UCSD-AML1 (cell line): ENCODE data around the gene FMNL2.

Experiments used
- DNase-seq: peaks from one replicate; lab custom pipeline; 2025; ENCODE audit not compliant: unreplicated experiment; lab: John Stamatoyannopoulos, UW

The FMNL2 gene

DNA sequence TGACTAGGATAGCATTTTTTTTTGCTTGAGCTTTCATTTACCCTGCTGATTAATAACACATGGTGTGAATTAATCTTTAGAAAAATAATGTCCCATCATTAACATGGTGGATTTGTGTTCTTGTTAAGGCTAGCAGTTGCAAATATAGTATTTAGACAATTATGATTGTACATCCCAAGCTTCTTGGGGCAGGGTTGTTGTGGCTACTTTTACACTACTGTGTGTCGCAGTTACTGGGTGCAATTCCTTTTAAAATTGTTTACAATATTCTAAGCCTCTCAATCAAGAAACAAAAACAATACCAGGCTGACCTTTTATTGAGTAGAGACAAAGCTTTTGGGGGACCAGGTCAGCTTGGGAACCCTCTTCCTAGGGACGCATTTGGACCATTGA is 2.5 kb downstream of the FMNL2 start:
- DNase-seq: no peak

DNA sequence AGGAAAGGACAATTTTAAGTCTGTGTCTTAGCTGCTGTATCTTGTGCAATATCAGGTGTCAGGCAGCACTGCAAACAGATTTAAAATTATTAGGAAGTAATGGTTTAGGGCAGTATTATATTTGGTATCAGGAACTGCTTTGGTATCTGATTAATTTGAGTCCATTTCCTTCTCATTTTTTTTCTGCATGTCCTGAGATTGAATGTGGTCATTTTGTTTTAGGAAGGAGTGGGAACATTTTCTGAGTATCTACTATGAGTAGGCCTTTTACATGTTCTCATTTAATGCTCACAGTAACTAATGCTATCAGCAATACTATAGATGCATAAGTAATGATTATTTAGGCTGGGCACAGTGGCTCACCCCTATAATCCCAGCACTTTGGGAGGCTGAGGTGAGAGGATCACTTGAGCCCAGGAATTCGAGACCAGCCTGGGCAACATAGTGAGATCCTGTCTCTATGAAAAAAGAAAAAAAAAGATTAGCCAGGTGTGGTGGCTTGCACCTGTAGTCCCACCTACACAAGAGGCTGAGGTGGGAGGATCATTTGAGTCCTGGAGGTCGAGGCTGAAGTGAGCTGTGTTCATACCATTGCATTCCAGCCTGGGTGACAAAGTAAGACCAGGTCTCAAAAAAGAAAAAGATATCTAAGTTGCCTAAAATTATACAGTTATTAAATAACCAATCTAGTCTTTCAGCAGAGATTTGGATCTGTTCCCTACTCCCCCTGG is 4.7 kb downstream of the FMNL2 start:
- DNase-seq: no peak

DNA sequence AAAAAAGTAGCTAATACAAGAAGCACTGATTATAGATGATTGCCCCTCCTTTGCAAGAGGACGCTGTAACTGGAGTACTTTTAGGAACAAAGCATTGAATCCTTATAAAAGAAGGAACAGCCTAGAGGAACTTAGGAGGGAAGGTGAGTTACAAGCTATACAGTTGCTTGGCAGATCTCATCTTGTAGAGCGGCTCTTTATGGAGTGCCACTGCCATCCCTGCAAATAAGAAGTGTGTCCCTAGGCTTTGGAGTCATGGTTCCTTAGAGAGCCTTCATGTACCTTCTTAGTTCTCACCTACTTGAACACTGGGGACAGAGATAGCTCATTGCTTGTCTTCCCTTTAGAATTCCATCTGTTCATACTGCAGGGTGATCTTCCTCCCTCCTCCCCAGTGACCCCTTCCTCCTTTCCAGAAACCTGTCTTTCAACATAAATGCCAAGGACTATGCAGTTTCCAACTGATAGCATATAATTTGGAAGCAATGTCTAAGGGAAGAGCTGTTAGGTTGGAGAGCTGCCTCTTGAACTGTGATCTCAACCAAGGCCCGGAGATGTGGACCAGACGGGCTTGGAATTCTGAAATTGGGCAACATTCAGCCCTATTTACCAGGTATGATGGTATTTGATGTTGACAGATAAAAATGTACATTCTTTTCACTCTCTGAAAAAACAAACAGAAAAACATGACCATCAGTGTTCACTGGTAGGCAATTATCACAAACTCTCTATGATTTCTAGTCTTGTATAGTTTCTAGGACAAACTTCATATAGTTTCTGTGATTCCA is 7.5 kb downstream of the FMNL2 start:
- DNase-seq: no peak

DNA sequence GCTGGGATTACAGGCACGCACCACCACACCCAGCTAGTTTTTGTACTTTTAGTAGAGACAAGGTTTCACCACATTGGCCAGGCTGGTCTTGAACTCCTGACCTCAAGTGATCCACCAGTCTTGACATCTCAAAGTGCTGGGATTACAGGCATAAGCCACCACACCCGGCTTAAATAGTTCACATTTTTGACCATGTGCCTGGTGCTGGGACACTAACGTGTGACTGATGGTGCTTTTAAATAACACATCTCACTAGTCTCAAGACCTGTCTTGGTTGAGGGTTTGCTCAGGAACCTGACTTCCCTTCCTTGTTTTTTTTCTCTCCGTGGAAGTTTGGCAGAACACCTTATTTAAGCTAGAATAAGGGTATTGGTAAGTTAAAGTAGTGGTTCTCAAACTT is 8.5 kb downstream of the FMNL2 start:
- no peak for DNase-seq

DNA sequence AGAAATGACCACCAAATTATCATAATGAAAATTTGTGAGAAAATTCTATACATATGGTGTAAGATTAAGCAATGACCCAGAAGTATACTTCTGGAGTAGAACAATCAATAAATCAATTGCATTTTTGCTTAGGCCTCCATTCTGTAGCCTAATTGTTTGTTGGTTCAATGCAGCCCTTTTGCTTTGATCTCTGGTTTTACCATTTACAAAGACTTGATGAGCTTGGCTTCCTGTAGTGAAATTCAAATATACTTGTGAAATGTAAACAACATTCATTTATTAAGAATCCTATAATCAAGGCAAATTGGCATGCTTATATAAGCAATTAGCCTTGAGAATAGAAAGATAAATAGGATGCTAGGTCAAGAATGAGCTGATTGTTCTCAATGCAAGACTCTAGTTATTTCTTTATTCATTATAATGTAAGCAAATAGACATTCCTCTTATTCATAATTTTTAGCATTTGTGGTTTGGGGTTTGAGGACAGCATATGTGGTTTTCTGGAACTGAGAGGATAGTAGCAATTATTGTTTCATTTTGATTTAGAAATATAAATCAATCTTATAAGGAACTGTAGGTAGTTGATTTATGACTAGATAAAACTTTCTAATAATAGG is 9.7 kb downstream of the FMNL2 start:
- no peak for DNase-seq

DNA sequence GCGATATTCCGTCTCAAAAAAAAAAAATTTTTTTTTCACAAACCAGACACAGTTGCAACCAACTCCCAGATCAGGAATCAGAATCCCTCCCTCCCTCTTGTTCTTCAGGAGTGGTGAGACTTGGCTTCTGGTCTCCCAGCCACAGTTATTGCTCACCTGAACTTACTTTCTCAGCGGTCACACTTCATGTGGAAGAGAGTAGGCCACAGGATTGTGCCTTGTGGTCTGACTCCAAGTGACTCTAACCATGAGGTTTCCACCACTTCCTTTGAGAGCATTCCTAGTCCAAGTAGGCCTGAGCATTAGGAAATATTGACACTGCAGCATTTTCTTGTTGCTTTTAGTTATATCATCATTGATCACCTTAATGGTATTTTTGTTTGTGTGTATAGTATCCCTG is 12.1 kb downstream of the FMNL2 start:
- DNase-seq: no peak

DNA sequence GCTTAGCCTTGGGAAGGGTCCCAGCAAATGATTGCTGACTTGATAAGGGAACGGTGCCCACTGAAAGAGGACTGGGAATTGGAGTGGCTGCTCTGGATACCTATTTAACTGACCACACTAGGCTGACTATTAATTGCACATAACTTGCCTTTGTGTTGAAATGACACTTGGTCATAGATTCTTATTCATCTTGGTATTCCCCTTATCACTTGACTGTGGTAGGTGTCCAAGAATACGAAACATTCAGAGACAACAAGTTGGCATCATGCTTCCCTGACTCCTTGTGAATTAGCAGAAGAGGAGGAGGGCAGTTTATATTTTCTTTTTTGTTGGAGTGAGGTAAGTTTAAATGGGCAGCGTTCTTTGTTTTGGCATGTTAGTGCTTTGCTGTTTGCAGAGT is 13.4 kb downstream of the FMNL2 start:
- no peak for DNase-seq

DNA sequence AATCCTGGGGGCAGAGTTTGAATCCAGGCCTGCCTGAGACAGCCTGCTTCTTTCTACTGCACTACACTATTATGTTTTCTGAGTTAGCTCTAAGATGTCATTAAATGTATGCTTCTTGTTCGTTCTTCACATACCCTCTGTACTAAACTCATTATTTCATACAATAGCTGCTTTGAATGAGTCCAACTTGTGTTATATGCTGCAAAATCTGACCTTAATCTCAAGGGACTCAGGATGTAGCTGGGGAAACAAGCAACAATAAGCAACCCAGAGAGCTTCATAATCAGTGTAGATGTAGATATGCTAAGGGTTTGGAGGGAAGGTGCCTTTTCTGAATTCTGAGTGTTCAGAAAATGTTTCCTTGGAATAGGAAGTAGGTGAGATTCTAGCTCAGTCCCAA is 14.4 kb downstream of the FMNL2 start:
- DNase-seq: no peak

DNA sequence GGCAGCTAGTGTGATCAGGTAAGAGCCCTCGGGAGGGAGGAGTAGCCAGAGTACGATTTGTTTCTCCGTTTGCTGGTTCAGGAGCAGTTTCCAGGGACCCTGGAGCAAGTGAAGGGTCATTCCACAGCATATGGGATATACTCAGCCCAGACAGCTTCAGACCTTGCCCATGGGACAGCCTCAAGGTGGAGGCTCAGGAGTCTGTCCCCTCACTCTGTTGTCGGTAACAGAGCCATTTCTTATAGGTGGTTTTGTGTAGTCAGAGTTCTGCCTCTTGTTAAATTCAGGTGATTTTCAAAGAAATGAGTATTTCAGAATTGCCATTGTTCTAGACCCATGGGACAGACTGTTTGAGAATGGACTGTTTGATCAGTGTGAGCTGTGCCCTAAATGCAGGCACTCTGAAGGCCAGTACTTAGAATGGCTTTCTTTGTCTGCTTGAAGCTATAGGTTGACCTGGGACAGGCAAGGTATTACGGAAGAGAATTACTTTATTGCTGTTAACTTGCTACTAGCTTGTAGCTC is 15.2 kb downstream of the FMNL2 start:
- no peak for DNase-seq

DNA sequence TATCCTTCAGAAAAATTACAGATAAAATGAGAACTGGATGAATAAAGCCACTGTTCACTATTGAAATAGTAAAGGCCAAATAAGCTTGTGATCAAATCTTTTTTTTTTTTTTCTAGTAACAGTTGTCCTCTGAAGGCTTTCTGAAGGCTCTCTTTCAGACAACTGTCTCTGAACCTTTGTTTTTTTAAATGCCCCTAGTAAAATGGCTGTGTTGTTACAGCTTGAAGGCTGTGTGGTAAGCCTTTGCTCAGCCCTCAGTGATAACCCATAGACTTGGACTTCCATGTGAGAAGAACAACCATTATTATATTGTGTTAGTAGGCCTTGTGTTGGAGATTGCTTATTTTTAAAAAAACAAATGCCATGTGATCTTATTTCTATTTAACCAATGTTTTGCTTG is 17.6 kb downstream of the FMNL2 start:
- DNase-seq: no peak

DNA sequence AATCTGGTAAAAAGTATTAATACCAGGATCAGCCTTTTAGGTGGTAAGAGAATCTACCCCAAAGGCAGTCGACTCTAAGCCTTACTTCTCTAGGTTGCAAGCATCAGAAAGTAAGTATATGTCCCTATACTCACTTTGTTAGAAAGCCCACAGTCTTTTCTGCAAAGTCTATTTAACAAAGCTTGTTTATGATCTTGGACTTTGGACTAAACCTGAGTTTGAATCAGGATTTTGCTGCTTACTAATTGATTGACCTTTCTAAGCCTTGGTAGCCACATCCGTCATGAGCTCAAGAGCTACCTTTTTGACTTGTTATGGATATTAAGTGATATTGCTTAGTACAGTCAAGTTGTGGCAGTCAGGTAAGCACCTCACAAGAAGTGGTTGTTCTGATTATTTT is 18.4 kb downstream of the FMNL2 start:
- DNase-seq: no peak

DNA sequence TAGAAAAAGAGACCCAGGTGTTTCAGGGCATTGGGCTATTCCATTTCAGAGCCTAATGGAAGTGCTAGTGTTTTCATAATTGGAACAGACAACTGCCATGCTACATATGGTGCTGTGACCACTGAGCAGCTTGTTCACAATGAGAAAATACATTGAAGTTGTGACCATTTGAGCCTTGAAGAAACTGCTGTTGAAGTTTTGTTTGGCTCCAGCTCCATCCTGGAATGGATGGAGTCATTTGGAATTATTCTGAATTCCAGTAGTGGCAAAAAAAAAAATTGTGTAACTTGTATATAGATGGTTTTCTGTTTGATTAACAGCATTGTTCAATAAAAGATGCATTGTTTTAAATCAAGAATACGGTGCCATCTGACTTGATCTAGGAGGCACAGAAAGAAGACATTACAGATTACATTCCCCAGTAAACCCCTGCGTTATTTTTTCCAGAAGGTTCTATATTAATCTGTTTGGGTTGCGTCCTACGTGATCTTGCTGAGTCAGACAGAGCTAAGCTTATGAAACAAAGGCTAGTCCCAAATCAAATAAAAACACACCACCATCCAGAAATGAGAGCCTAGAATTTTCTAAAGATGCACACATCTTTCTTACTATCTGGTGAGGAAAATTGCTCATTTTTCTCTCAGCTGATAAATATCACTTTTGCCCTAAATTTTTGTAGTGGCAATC is 19.2 kb downstream of the FMNL2 start:
- DNase-seq: no peak

DNA sequence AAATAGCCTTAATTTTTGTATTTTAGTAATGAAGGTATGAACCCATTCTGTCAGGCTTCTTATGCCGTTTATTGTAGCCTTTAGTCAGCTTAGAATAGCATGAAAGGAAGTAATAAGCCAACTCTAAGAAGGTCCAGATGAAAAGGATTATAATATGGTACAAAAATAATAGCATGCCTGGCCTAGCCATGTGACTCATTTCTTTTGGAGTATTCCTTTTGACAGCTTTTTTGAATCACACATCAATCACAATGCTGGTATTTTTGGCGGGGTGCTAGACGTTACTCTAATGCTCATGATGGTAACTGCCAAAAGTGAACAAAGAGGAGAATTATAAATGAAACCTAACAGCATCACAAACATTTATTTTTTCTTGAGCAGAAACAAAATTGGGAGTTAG is 19.9 kb downstream of the FMNL2 start:
- no peak for DNase-seq

DNA sequence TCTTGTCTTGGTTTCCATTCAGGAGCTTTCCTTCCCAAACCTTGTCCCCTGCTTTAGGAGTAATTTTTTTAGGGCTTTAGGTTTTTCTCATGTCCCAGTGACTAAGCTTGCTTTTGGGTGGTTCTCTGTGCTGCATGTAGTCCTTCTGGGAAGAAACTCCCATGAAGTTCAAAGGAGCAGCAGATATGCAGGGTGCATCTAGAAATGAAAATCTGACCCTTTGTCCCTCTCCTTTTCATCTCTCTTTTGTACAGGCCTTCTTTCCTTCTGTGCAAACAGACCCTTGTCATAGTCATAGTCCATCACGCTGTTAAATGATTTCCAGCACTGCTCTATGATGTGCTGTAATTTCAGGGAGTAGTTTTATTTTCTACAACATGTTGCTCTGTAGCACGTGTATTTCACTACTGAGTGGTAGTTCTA is 20.4 kb downstream of the FMNL2 start:
- DNase-seq: no peak

DNA sequence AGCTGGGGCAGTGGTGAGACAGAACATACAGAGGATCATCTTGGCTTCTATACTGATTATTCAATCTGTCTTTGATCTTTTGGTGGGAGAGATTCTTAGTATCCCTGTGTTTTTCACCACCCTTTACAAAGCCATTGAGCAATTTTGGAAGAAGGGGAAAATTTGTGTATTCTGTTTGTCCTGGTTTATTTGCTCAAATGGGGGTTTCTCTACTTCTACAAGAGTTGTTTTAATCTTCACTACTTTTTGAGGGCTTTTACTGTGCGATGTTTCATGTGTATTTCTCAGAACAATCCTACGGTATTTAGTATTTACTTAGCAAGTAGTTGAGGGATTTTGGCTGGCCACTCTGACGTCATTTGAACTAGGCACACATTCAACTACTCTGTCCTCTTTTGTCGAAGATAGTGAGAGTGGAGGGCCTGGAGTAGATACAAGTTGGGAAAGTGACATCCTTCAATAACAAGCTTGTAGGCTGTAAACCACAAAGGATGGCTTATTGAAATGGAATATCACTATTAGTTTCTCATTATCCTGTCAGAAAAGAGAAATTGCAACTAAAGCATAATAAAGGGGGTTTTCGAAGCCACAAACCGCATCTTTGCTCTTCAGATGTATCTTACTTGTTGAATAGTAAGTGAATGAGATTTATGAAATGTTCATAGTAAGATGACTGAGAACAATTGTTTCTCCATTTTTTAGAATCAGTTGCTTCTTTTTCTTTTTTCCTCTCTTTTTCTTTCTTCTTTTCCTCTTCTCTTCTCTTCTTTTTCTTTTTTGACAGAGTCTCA is 24.8 kb downstream of the FMNL2 start:
- no peak for DNase-seq

DNA sequence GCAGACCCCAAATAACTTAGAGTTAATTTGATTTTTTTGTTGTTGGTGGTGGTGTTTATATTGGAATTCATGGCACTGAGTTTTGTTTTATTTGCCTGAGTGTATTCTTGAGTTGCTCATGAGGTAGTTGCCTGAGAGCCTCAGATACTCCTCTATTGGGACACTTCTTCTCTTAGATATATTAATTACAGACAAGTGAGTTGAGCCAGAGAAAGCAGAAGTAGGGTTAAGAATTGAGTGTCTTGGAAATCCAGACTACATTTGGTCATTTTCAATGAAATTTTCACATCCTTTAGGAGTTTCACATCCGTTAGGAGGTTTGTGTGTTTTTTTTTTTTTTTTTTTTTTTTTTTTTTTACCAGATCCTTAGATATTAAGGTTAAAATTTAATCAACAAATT is 29.0 kb downstream of the FMNL2 start:
- no peak for DNase-seq

DNA sequence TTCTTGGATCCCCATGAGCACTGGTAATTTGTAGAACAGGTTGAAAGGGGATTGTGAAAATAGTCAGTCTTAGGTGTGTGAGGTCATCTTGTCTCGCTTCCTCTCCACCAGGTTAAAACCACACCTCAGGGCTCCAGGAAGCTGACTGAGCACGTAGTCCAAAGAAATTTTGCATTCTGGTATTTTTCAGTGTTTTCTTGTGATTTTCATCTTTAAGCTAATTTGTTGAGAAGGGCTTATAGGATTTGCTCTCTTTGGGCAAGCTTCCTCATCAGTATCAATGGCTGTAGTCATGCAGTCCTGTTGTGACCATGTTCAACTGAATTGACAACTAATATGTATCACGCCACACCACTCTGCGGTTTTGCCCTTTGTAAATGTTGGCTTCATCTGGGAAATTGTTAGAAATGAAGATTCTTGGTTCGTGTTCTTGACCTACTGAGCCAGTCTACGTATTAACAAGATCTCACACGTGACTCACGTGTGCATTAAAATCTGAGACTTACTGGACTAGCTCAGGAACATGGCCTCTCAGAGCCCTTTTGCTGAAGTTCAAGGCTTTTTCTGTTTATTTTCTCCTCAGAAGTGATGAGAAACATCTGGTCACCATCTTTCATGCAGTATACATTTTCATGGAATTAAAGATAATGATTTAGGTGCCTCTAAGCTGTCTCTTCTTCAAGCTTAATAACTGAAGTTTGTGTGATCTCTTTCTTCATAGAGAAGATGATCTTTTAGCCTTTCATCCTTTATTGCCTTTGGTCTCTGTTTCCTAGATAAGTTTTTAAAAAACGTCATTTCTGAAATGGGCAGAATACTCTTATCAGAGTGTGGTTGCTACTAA is 32.8 kb downstream of the FMNL2 start:
- DNase-seq: no peak

DNA sequence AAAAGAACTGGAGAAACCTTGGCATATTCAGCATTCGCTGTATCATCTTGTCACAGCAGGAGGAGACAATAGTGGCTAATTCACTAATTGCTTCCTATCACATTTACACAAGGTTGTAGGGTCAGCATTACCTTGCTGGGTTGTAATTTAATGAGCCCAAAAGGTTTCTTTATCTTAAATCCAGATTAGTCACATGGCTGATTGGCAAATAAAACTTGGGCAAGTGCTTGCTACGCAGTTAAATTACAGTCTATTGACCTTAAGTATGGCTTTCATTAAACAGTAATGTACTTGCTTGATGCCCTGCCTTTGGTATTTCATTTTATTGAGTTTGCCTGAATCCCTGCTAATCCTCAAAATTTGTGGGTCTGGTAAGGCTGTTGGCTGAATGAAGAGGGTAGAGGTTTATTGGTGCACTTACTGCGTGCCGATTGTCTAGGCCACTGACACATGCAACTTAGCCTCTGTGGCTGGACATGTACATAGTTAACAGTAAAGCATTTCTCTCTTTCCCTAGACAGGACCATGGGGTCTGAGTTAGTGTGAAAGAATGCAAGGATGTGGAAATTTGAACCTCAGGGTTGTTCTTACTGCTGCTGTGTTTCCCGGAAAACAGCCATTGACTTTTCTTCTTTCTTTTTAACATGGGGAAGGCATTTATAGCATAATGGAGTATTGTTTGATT is 34.3 kb downstream of the FMNL2 start:
- no peak for DNase-seq

DNA sequence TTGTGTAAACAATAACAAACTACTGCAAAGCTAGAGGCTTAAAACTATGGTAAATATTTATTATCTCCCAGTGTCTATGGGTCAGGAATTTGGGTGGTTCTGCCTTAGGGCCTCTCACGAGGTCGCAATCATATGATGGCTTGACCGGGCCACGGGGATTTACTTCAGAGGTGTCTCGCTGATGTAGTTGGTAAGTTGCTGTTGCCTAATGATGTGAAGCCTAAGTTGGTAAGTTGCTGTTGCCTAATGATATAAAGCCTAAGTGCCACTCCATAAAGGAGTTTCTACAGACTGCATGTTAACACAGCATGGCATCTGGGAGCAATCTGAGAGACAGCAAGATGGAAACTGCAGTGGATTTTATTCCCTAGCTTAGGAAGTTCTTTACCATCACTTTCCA is 35.8 kb downstream of the FMNL2 start:
- DNase-seq: no peak
